Measurements from ENCODE around the gene SS18L1. TPM values are rescaled to one million over a fixed set of nuclear protein-coding genes. Genes with fewer than 3 reads are reported as not detected.
A peak's percentile ranks its signal among the peaks of the same experiment; 100 is the strongest.

SS18L1 gene
- total RNA-seq, 6 experiments from 2014 or later = 14.1 to 26.5 (median 23.7) TPM

DNA sequence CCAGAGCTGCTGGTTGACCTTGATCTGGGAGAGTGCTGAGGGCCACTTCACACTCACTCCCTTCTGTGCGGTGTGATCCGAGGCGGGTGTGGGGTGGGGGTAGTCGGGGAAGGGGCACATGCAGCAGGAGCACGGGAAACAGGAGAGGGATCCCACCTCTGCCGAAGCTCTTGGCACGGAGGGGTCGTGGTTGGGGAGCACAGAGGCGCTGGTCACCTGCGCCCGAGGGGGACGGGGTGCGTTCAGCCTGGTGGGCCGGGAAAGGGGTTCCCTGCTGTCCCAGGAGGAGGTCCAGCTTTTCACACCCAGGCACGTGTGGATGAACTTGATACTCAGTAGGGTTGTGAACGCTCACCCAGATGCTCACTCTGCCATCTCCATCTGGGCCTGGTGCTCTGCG is 17.3 kb downstream of the SS18L1 start:
- H3K27me3 ChIP-seq = no peaks in the 10 kb centered on the region
- no peak for ATAC-seq
- TF ChIP-seq POLR2A (IDR thresholded peaks at IDR 0.05) = no peak
- TF ChIP-seq, protein P1, sequence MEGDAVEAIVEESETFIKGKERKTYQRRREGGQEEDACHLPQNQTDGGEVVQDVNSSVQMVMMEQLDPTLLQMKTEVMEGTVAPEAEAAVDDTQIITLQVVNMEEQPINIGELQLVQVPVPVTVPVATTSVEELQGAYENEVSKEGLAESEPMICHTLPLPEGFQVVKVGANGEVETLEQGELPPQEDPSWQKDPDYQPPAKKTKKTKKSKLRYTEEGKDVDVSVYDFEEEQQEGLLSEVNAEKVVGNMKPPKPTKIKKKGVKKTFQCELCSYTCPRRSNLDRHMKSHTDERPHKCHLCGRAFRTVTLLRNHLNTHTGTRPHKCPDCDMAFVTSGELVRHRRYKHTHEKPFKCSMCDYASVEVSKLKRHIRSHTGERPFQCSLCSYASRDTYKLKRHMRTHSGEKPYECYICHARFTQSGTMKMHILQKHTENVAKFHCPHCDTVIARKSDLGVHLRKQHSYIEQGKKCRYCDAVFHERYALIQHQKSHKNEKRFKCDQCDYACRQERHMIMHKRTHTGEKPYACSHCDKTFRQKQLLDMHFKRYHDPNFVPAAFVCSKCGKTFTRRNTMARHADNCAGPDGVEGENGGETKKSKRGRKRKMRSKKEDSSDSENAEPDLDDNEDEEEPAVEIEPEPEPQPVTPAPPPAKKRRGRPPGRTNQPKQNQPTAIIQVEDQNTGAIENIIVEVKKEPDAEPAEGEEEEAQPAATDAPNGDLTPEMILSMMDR (IDR thresholded peaks at IDR 0.05) = no peak

DNA sequence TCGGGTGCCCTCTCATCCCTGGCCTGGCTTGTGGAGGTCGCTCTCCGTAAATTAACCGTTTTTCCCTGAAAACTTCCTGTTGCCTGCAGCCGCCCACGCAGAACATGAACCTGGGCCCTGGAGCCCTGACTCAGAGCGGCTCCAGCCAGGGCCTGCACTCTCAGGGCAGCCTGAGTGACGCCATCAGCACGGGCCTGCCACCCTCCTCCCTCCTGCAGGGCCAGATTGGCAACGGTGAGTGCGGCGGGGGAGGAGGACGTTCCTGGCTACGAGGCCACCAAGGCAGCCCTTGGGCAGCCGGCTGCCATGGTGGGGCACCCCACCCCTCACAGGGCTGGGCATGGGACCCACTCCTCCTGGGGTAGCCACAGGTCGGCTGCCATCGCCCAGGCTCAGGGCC is 17.8 kb downstream of the SS18L1 start:
- H3K27ac ChIP-seq = no peak overlapping the region
- peaks cover 0 to 13% (median 2%) of the 10 kb centered on the region in 4 donors for H3K4me1 ChIP-seq
- ATAC-seq (peak in 1 of 4 donors; percentile 61), DNase-seq (peak in 1 of 3 donors; percentile 56)
- H3K9me3 ChIP-seq = no peaks in the 10 kb centered on the region
- TF ChIP-seq POLR2A (IDR thresholded peaks at IDR 0.05) = peak; percentile 8
- TF ChIP-seq, protein P1 (IDR thresholded peaks at IDR 0.05) = no peak
- intact Hi-C loops (cut with DNase I) = no loop called here
- H3K36me3 ChIP-seq = peaks cover 0 to 58% (median 21%) of the 10 kb centered on the region in 4 donors
- no peaks in the 10 kb centered on the region for H3K27me3 ChIP-seq
- H3K4me3 ChIP-seq = no peak overlapping the region
- 0% methylated on average over 1 of the region's 17 CpGs for WGBS (ENCODE audit: insufficient coverage, low coverage, low lambda C conversion rate, missing lambda C conversion rate)

More for the DNA sequence above, 17.3 kb downstream of the SS18L1 start:
- H3K9me3 ChIP-seq = no peaks in the 10 kb centered on the region
- intact Hi-C loops (cut with DNase I) = no loop called here
- peaks cover 0 to 18% (median 5%) of the 10 kb centered on the region in 4 donors for H3K4me1 ChIP-seq
- H3K27ac ChIP-seq = no peak overlapping the region
- DNase-seq = no peak
- no peak overlapping the region for H3K4me3 ChIP-seq
- 96% methylated on average over 9 of the region's 17 CpGs for WGBS (ENCODE audit: insufficient coverage, low coverage, low lambda C conversion rate, missing lambda C conversion rate)
- peaks cover 0 to 53% (median 21%) of the 10 kb centered on the region in 4 donors for H3K36me3 ChIP-seq

DNA sequence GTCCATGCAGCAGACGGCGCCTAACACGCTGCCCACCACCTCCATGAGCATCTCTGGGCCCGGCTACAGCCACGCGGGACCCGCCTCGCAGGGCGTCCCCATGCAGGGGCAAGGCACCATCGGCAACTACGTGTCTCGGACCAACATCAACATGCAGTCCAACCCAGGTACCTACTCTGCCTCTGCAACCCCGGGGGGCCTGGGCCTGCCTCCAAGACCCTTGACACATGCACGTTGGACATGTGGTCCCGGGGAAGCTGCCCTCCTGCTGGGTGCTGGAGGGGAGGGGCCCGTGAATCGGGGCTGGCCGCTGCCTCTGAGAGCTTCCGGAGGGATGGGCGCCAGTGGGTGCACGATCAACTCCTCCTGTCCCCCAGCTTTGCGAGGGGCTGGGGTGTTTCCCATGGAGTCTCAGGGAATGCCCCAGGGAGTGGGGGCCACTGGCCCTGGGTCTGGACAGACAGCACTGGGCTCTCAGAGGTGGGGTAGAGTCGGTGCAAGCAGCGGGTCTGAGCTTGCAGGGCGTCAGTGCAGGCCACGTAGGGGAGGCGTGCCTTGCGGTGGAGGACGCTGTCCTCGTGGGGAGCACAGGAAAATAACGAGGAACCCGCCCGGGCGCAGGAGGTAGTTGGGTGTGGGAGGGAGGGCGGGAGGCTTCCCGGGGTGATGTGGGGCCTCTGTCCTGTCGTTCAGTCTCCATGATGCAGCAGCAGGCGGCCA is 19.4 kb downstream of the SS18L1 start:
- no peak overlapping the region for H3K4me3 ChIP-seq
- H3K9me3 ChIP-seq = no peaks in the 10 kb centered on the region
- intact Hi-C loops (cut with DNase I) = no loop called here
- no peak for DNase-seq
- TF ChIP-seq, protein P1 (IDR thresholded peaks at IDR 0.05) = no peak
- TF ChIP-seq POLR2A (IDR thresholded peaks at IDR 0.05) = no peak
- no peaks in the 10 kb centered on the region for H3K4me1 ChIP-seq
- no peak for ATAC-seq
- H3K36me3 ChIP-seq = peaks cover 0 to 61% (median 21%) of the 10 kb centered on the region in 4 donors
- WGBS (ENCODE audit: insufficient coverage, low coverage, low lambda C conversion rate, missing lambda C conversion rate) = 97% methylated on average over 19 of the region's 38 CpGs
- H3K27me3 ChIP-seq = no peaks in the 10 kb centered on the region
- no peak overlapping the region for H3K27ac ChIP-seq

DNA sequence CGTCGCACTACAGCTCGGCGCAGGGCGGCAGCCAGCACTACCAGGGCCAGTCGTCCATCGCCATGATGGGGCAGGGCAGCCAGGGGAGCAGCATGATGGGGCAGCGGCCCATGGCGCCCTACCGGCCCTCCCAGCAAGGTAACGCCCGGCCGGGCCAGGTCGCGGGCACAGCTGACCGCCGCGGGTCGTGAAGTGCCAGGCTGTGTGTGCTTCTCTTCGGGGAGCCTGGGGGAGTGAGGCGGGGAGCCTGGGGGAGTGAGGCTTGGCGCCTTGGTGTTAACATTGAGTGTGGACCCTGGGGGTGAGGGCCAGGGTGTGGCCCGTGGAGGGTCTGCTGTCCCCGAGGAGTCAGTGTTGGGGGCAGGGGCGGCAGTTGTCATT is 19.9 kb downstream of the SS18L1 start:
- Histone ChIP-seq H3K36me3 (peaks cover 0 to 66% (median 21%) of the 10 kb centered on the region in 4 donors), H3K9me3 (no peaks in the 10 kb centered on the region), H3K27me3 (no peaks in the 10 kb centered on the region), H3K4me1 (no peaks in the 10 kb centered on the region), H3K4me3 (no peak overlapping the region), H3K27ac (no peak overlapping the region)
- WGBS (ENCODE audit: insufficient coverage, low coverage, low lambda C conversion rate, missing lambda C conversion rate) = no CpG with 5 or more reads among the region's 25 CpGs
- no peak for TF ChIP-seq POLR2A (IDR thresholded peaks at IDR 0.05)
- TF ChIP-seq, protein P1 (IDR thresholded peaks at IDR 0.05) = no peak
- ATAC-seq = no peak
- intact Hi-C loops (cut with DNase I) = no loop called here
- DNase-seq = no peak

Measured in right lobe of liver (tissue), 6 donors.